OCI-LY1 (cell line): ENCODE results near the gene IL1RAPL2.

Experiments used
- EZH2 ChIP-seq: fragments of 200-600 bp; sonication (generic), shearing (Covaris generic); IDR thresholded peaks from 2 replicates; pipeline ENCODE4 v1.8.0; 2017; ENCODE audit warnings: borderline replicate concordance, mixed run types, mild to moderate bottlenecking, antibody characterized with exemption, low read length, moderate library complexity, mixed read lengths
- TF ChIP-seq, protein P1 (sequence below): fragments of 200-600 bp; sonication (generic), shearing (Covaris generic); IDR thresholded peaks from 2 replicates; pipeline ENCODE4 v1.5.1; 2017; ENCODE audit warnings: mild to moderate bottlenecking, antibody characterized with exemption, low read length, moderate library complexity, mixed read lengths

DNA sequence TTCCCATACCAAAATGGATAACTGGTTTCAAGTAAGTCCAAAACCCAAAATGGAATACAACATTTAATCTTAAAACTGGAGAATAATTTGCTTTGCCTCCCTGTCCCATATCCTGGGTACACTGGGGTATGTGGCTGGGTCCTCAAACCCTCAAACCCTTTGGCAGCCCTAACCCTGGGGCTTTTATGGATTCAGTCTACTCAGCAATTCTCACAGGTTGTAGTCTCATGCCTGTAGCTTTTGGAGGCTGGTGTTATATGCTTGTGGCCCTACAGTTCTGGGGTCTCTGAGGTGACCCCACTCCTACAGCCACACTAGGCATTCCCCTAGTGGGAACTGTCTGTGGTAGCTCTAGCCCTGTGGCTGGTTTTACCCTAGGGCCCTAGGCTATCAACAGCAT lies 1145.8 kb downstream of the IL1RAPL2 start:
- TF ChIP-seq EZH2 = no peak
- TF ChIP-seq, protein P1, sequence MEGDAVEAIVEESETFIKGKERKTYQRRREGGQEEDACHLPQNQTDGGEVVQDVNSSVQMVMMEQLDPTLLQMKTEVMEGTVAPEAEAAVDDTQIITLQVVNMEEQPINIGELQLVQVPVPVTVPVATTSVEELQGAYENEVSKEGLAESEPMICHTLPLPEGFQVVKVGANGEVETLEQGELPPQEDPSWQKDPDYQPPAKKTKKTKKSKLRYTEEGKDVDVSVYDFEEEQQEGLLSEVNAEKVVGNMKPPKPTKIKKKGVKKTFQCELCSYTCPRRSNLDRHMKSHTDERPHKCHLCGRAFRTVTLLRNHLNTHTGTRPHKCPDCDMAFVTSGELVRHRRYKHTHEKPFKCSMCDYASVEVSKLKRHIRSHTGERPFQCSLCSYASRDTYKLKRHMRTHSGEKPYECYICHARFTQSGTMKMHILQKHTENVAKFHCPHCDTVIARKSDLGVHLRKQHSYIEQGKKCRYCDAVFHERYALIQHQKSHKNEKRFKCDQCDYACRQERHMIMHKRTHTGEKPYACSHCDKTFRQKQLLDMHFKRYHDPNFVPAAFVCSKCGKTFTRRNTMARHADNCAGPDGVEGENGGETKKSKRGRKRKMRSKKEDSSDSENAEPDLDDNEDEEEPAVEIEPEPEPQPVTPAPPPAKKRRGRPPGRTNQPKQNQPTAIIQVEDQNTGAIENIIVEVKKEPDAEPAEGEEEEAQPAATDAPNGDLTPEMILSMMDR = no peak
